DMS114 treated with DMSO at 0.1 percent for 48 hours (cell line): ENCODE measurements around the gene JDP2.

Experiments
- DNase-seq: peaks from one replicate; lab custom pipeline; 2025; ENCODE audit not compliant: unreplicated experiment; lab: John Stamatoyannopoulos, UW

Gene JDP2

GRCh38 chr14:75479770-75480600, 52.2 kb downstream of the JDP2 start:
- DNase-seq = no peak

GRCh38 chr14:75482366-75482765, 54.5 kb downstream of the JDP2 start:
- no peak for DNase-seq

- DNase-seq = no peak
Observed at GRCh38 chr14:75484711-75485429, 57.0 kb downstream of the JDP2 start.

- DNase-seq = no peak
Observed at GRCh38 chr14:75486318-75486717, 58.5 kb downstream of the JDP2 start.

GRCh38 chr14:75487155-75487671, 59.4 kb downstream of the JDP2 start:
- no peak for DNase-seq

GRCh38 chr14:75489480-75489837, 61.6 kb downstream of the JDP2 start:
- DNase-seq = no peak

- DNase-seq = no peak
Observed at GRCh38 chr14:75491376-75491978, 63.7 kb downstream of the JDP2 start.

- DNase-seq = no peak
Observed at GRCh38 chr14:75492832-75493591, 65.2 kb downstream of the JDP2 start.

- no peak for DNase-seq
Observed at GRCh38 chr14:75493592-75494087, 65.8 kb downstream of the JDP2 start.

GRCh38 chr14:75494896-75495295, 67.1 kb downstream of the JDP2 start:
- DNase-seq = no peak

GRCh38 chr14:75495399-75495798, 67.6 kb downstream of the JDP2 start:
- no peak for DNase-seq

- no peak for DNase-seq
Observed at GRCh38 chr14:75495882-75496281, 68.1 kb downstream of the JDP2 start.

- no peak for DNase-seq
Observed at GRCh38 chr14:75496755-75497154, 68.9 kb downstream of the JDP2 start.

- DNase-seq = no peak
Observed at GRCh38 chr14:75497191-75497590, 69.4 kb downstream of the JDP2 start.

GRCh38 chr14:75497701-75498100, 69.9 kb downstream of the JDP2 start:
- DNase-seq = no peak

- DNase-seq = no peak
Observed at GRCh38 chr14:75499084-75499875, 71.5 kb downstream of the JDP2 start.

GRCh38 chr14:75501080-75501479, 73.3 kb downstream of the JDP2 start:
- DNase-seq = no peak

GRCh38 chr14:75504411-75504810, 76.6 kb downstream of the JDP2 start:
- no peak for DNase-seq

GRCh38 chr14:75506930-75507329, 79.1 kb downstream of the JDP2 start:
- no peak for DNase-seq

- DNase-seq = no peak
Observed at GRCh38 chr14:75510547-75510946, 82.7 kb downstream of the JDP2 start.
